ENCODE results near the gene PPP2R3B. TPM values are rescaled to one million over a fixed set of nuclear protein-coding genes. Genes with fewer than 3 reads are reported as not detected.

The PPP2R3B gene
- total and polyA plus RNA-seq, 2 of the 13 experiments (the other 11 are each of a cell fraction or from before 2014, with no cell fraction given), result 17.0 to 21.4 TPM

- TF ChIP-seq, protein P1, sequence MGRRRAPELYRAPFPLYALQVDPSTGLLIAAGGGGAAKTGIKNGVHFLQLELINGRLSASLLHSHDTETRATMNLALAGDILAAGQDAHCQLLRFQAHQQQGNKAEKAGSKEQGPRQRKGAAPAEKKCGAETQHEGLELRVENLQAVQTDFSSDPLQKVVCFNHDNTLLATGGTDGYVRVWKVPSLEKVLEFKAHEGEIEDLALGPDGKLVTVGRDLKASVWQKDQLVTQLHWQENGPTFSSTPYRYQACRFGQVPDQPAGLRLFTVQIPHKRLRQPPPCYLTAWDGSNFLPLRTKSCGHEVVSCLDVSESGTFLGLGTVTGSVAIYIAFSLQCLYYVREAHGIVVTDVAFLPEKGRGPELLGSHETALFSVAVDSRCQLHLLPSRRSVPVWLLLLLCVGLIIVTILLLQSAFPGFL (CRISPR knock-in tag; IDR thresholded peaks at IDR 0.05), result no peak
- TF ChIP-seq ZNF180 (CRISPR knock-in tag; IDR thresholded peaks at IDR 0.05; ENCODE audit: borderline replicate concordance, low read depth) (no peak), SRSF9 (IDR thresholded peaks at IDR 0.05; ENCODE audit: borderline replicate concordance, insufficient read depth, low read depth, low read length, poor library complexity, severe bottlenecking) (no peak), ZNF773 (CRISPR knock-in tag; IDR thresholded peaks at IDR 0.05; ENCODE audit: borderline replicate concordance) (no peak), MAFK (conservative IDR thresholded peaks at IDR 0.05 in 1 of 2, IDR thresholded peaks at IDR 0.05 in 1 of 2; ENCODE audit: low read length in 2 of 2) (no peak), ATF2 (CRISPR knock-in tag; IDR thresholded peaks at IDR 0.05) (no peak), KDM1A (CRISPR knock-in tag; IDR thresholded peaks at IDR 0.05) (no peak), ZBTB7A (CRISPR knock-in tag; IDR thresholded peaks at IDR 0.05) (no peak), ADNP (CRISPR knock-in tag; IDR thresholded peaks at IDR 0.05) (no peak), ZNF691 (CRISPR knock-in tag; IDR thresholded peaks at IDR 0.05; ENCODE audit: borderline replicate concordance, low read depth) (no peak), XRCC5 (optimal IDR thresholded peaks at IDR 0.05; ENCODE audit: low read length) (no peak), ZNF33B (CRISPR knock-in tag; IDR thresholded peaks at IDR 0.05) (no peak), HDAC6 (IDR thresholded peaks at IDR 0.05; ENCODE audit: low read depth, low read length) (no peak), MIER2 (CRISPR knock-in tag; IDR thresholded peaks at IDR 0.05) (no peak), HHEX (CRISPR knock-in tag; IDR thresholded peaks at IDR 0.05) (no peak), HCFC1 (IDR thresholded peaks at IDR 0.05; ENCODE audit: low read depth, low read length) (no peak), ZNF777 (CRISPR knock-in tag; IDR thresholded peaks at IDR 0.05) (no peak)
- TF ChIP-seq, protein P2, sequence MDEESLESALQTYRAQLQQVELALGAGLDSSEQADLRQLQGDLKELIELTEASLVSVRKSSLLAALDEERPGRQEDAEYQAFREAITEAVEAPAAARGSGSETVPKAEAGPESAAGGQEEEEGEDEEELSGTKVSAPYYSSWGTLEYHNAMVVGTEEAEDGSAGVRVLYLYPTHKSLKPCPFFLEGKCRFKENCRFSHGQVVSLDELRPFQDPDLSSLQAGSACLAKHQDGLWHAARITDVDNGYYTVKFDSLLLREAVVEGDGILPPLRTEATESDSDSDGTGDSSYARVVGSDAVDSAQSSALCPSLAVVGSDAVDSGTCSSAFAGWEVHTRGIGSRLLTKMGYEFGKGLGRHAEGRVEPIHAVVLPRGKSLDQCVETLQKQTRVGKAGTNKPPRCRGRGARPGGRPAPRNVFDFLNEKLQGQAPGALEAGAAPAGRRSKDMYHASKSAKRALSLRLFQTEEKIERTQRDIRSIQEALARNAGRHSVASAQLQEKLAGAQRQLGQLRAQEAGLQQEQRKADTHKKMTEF (CRISPR knock-in tag; IDR thresholded peaks at IDR 0.05), result no peak
- TF ChIP-seq, protein P3, sequence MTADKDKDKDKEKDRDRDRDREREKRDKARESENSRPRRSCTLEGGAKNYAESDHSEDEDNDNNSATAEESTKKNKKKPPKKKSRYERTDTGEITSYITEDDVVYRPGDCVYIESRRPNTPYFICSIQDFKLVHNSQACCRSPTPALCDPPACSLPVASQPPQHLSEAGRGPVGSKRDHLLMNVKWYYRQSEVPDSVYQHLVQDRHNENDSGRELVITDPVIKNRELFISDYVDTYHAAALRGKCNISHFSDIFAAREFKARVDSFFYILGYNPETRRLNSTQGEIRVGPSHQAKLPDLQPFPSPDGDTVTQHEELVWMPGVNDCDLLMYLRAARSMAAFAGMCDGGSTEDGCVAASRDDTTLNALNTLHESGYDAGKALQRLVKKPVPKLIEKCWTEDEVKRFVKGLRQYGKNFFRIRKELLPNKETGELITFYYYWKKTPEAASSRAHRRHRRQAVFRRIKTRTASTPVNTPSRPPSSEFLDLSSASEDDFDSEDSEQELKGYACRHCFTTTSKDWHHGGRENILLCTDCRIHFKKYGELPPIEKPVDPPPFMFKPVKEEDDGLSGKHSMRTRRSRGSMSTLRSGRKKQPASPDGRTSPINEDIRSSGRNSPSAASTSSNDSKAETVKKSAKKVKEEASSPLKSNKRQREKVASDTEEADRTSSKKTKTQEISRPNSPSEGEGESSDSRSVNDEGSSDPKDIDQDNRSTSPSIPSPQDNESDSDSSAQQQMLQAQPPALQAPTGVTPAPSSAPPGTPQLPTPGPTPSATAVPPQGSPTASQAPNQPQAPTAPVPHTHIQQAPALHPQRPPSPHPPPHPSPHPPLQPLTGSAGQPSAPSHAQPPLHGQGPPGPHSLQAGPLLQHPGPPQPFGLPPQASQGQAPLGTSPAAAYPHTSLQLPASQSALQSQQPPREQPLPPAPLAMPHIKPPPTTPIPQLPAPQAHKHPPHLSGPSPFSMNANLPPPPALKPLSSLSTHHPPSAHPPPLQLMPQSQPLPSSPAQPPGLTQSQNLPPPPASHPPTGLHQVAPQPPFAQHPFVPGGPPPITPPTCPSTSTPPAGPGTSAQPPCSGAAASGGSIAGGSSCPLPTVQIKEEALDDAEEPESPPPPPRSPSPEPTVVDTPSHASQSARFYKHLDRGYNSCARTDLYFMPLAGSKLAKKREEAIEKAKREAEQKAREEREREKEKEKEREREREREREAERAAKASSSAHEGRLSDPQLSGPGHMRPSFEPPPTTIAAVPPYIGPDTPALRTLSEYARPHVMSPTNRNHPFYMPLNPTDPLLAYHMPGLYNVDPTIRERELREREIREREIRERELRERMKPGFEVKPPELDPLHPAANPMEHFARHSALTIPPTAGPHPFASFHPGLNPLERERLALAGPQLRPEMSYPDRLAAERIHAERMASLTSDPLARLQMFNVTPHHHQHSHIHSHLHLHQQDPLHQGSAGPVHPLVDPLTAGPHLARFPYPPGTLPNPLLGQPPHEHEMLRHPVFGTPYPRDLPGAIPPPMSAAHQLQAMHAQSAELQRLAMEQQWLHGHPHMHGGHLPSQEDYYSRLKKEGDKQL (CRISPR knock-in tag; IDR thresholded peaks at IDR 0.05; ENCODE audit: low read depth), result no peak
Observed at GRCh38 chrX:373641-374471, 12.9 kb downstream of the PPP2R3B start (continued).

Measured in HepG2 (cell line).